ENCODE data around the gene CD300H.
"Not testable (repeated sequence)": the region's sequence is repeated elsewhere in the genome, so short reads cannot be mapped to it uniquely, and the experiment has no call there.

Gene CD300H

GRCh38 chr17:74584292-74585060, 17.2 kb upstream of the CD300H start:
- DNase-seq, result no peak

GRCh38 chr17:74582633-74583032, 15.3 kb upstream of the CD300H start:
- DNase-seq, result no peak

- DNase-seq, result no peak
Observed at GRCh38 chr17:74579900-74580299, 12.6 kb upstream of the CD300H start.

GRCh38 chr17:74578979-74579378, 11.7 kb upstream of the CD300H start:
- no peak for DNase-seq

- DNase-seq, result no peak
Observed at GRCh38 chr17:74574489-74575142, 7.3 kb upstream of the CD300H start.

- not testable (repeated sequence) for DNase-seq
Observed at GRCh38 chr17:74573635-74574034, 6.3 kb upstream of the CD300H start.

GRCh38 chr17:74573169-74573568, 5.9 kb upstream of the CD300H start:
- no peak for DNase-seq

GRCh38 chr17:74571621-74572270, 4.4 kb upstream of the CD300H start:
- no peak for DNase-seq

GRCh38 chr17:74569020-74570003, 2.0 kb upstream of the CD300H start:
- no peak for DNase-seq

- DNase-seq, result no peak
Observed at GRCh38 chr17:74568106-74568873, 981 bp upstream of the CD300H start.

- DNase-seq, result no peak
Observed at GRCh38 chr17:74566132-74566753, 1.1 kb downstream of the CD300H start.

- no peak for DNase-seq
Observed at GRCh38 chr17:74565126-74565525, 2.2 kb downstream of the CD300H start.

- no peak for DNase-seq
Observed at GRCh38 chr17:74563358-74563757, 4.0 kb downstream of the CD300H start.

GRCh38 chr17:74561586-74561985, 5.7 kb downstream of the CD300H start:
- DNase-seq, result no peak

GRCh38 chr17:74558882-74559519, 8.3 kb downstream of the CD300H start:
- no peak for DNase-seq

- DNase-seq, result not testable (repeated sequence)
Observed at GRCh38 chr17:74558402-74558801, 8.9 kb downstream of the CD300H start.

- DNase-seq, result no peak
Observed at GRCh38 chr17:74555427-74555940, 11.8 kb downstream of the CD300H start.

- DNase-seq, result no peak
Observed at GRCh38 chr17:74554909-74555308, 12.4 kb downstream of the CD300H start.

GRCh38 chr17:74552037-74552436, 15.3 kb downstream of the CD300H start:
- no peak for DNase-seq

GRCh38 chr17:74550602-74551001, 16.7 kb downstream of the CD300H start:
- DNase-seq, result no peak

- no peak for DNase-seq
Observed at GRCh38 chr17:74549343-74549742, 18.0 kb downstream of the CD300H start.

All from NCI-H2029 (cell line).